NCI-H1417 (cell line): ENCODE results near the gene BBS12.

ENCODE experiments used
- DNase-seq, 3 experiments: peaks; one replicate each; lab custom pipeline; 2025; lab: John Stamatoyannopoulos, UW

Gene BBS12

DNA sequence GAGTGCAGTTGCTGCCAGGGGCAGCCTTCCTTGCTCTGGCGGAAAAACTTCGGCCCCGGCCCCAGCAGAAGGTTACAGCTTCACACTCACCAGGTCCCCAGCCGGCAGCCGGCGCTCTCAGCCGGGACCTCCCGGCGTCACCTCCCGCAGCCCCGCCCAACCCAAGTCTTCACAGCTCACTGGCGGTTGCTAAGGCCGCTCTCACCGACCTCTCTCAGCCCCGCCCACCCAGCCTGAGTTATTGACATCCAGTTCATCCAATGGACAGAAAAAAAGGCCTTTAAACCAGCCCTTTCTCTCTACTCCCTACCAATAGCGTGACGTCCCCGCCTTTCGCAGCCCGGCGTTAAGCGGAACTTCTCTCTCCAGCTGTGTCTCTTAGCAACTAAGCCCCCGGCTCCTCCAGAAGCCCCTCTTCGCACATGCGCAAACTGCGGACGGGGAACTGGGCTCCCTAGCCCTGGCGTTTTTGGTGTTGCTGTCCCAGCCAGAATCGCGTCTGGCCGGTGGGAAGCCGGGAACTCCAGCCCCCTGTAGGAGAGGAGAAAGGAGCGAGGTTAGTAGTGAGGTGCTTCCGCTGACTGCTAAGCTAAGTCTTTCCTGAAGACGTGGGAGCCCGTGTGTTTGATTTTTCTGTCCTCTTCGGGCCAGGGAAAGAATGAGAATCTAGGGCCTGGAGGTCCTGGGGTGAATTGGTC, at the start of gene BBS12:
TSS of gene BBS12 (plus strand) at position 376 of the 698 bp plus-strand sequence. CDS start 9,189 bp downstream, outside the sequence.
- DNase-seq: peak; percentile 96 to 100 (median 99)

DNA sequence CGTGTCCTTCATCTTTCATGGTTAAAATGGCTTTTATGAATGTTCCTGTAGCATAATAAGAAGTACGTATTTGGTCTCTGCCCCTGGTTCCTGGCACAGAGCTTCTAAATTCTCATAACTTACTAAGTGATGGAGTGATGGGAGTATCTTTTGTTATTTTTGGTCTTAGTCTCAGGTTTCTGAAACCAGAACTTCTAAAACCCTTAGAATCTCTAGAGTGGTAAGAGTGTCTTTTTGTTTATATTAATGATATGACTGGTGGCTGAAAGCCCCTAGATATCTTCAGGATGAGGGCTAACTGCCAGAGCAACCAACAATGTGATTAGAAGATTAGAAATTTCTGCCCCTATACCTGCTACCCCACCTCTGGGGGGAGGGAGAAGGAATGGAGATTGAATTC, 45.8 kb upstream of the BBS12 start:
- no peak for DNase-seq

DNA sequence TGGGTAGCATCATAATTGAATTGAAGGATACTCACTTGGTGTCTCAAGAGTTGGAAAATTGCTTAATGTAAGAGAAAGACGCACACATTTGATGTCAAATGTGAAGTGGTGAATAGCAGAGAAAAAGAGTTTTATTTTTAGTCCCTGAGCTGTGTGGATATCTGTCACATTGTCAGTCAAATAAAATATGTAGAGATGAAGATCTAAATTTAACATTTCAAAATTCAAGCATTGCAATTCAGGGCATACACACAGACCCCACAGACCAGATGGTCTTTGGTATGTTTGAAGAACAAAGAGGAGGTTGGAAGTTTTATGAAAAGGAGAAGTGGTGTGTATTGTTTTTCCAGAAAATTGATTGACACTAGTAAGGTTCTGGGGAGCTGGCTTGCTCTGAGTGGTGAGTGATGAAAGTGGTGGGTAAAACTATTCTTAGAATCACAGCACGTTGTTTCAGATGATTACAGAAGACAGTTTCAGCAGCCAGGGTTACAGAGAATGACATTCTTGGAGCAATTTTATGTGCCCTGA, 44.9 kb upstream of the BBS12 start:
- DNase-seq: no peak

DNA sequence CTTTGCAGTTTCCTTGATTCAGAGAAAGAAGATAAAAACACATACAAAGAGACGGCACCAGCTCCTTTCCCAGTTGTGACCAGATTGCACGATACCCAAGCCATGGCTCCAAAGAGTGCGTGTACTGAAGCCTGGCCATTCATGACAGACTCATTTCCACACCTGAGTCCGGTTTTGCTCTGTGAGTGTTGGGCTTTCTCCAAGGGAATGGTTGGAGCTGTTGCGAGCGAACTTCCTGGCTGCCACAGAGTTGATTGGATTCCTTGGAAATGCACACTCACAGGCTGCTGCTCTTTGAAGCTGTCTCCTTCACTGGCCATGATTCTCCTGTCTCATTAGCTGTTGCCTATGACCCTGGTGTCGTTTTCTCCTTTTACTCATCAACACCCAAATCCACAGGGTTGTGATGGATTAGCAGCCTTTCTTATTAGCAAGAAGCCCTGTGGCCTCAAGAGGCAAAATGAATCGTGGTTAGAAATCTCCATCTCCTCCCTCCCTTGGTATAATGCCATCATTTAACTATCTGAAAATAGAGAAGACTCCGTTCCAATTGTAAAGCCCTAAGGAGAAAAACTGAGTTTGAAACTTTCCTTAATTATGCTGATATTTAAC, 43.9 kb upstream of the BBS12 start:
- DNase-seq: no peak

- no peak for DNase-seq
These were observed 42.5 kb upstream of the BBS12 start for GRCh38 chr4:122689972-122690371.

GRCh38 chr4:122691988-122692387, 40.5 kb upstream of the BBS12 start:
- DNase-seq: no peak

DNA sequence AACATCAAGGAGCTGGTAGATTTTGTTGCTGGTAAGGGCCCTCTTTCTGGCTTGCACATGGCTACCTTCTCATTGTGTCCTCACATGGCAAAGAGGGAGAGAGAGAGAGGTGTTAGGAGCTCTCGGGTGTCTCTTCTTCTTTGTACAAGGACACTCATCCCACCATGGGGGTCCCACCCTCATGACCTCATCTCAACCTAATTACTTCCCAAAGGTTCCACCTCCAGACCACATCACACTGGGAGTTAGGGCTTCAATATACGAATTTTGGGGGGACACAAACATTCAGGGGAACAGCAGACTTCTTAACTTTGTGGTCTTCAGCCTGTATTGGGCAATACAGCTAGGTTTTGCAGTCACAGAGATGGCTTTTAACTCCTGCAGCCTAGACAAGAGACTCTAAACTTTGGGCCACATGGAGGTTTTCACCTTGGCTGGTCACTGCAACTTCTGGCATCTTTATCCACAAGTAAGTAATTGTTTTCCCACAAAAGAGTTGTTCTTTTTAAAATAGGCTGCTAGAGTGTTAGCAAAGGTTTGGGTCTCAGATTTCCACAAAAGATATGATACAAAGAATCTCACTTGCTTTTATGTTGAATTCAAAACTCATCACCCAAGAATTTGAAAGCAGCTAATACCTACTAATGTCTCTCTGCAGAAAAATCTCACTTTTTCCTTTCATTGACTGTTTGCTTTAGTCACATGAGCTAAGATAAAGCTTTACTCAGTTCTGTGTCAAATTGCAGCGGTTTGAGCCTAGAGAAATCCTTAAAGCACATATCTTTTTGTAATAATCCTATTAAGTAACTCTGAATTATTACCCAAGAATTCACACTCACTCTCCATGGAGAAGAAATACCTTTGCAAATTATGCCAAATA, 39.6 kb upstream of the BBS12 start:
- no peak for DNase-seq

DNA sequence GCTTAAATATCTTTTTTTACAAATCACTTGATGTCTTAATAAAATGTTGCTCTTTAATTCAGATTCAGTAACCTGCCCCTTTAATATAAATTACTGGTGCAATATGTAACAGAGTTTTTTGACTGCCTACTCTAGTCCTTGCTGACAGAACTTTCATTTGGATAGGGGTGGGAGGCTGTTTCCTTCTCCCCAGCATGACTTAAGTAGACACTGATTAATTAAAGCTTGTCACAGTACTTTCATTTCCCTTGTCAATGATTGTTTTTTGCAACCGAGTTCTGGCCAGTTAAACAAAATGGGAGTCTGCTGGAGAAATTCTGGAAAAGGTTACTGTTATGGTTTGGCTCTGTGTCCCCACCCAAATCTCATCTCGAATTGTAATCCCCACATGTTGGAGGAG, 37.3 kb upstream of the BBS12 start:
- DNase-seq: no peak

GRCh38 chr4:122700178-122700725, 32.3 kb upstream of the BBS12 start:
- no peak for DNase-seq

DNA sequence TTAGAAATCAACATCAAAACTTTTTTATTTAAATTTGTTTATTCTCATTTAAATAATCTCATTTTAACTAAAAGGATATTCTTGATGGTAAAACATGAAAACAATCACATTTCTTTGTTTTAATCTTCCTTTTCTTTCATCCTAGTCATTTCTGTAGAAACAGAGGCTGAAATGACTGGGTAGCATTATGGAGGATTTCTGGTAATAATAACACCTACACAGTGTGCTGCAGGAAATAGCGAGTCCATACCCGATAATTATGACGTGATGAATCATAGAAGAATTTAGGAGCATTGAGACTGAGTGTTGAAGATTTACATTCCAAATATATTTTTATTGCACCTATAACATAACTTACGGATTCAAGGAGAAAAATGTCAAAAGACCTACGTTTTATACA, 31.4 kb upstream of the BBS12 start:
- DNase-seq: no peak

GRCh38 chr4:122701965-122702364, 30.5 kb upstream of the BBS12 start:
- DNase-seq: no peak

DNA sequence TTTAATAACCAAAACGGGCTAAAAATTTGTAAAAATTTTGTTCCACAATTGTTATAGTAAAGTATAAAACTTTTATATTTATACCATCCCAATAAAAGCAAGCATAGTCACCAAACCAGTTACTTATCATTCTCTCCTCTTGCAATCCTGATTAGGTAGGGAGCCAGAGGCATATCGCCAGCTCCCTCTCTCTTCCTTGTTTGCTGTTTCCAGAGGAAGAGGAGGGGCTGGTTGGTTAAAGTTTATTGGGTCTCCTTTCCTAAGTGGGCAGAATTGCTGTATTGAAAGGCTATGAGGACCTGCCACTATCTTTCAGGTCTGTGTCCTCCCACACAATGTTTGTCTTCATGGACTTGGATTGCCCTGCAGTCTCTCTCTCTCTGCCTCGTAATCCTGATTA, 29.6 kb upstream of the BBS12 start:
- DNase-seq: no peak

DNA sequence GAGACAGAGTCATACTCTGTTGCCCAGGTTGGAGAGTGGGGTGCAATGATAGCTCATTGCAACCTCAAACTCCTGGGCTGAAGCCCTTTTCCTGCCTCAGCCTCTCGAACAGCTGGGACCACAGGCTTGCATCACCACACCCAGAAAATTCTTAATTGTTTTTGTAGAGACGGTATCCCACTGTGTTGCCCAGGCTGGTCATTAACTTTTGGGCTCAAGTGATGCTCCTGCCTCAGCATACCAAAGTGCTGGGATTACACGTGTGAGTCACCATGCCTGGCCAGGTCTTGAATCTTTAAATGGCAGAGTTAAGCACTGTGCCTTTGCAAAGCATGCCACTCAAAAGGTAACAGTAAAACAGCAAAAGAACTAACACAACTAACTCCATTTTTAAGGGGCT, 28.6 kb upstream of the BBS12 start:
- DNase-seq: peak in 1 of 3 experiments; percentile 5

- DNase-seq: no peak
These were observed 27.5 kb upstream of the BBS12 start for GRCh38 chr4:122705009-122705408.

GRCh38 chr4:122705547-122706117, 26.9 kb upstream of the BBS12 start:
- DNase-seq: no peak

DNA sequence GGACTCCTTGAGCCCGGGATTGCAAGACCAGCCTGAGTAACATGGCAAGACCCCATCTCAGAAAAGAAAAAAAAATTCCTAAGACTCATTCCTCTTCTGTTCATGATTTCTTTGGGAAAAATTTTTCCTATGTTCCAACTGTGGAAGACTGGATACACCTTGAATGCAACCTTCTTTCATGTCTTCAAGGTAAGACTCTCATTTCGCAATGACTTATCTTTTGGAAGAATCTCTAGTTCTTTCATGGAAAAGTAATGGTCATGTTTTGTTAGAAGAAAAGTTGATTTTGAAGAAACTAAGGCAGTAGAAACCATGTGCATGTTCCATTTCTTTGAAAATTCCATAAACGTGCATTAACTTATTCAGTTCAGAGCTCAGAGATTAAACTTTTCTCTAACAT, 26.0 kb upstream of the BBS12 start:
- DNase-seq: no peak

DNA sequence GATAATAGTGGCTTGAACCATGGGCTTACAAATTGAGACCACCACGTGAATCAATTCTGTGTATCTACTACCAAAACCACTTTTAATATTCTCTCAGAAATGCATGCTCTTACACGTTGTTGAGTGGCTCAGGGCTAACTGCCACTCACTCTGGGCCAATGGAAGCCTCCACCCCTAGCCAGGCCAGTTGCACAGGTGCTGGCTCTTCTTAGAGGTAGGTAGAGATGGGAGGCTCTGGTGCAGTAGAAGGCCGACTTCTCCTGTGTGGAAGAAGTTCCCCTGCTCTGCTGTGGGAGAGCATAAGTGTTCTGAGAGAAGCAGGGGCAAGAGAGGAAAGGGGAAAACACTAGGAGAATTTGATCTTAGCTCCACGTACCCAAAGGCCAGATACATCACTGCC, 25.0 kb upstream of the BBS12 start:
- DNase-seq: no peak

DNA sequence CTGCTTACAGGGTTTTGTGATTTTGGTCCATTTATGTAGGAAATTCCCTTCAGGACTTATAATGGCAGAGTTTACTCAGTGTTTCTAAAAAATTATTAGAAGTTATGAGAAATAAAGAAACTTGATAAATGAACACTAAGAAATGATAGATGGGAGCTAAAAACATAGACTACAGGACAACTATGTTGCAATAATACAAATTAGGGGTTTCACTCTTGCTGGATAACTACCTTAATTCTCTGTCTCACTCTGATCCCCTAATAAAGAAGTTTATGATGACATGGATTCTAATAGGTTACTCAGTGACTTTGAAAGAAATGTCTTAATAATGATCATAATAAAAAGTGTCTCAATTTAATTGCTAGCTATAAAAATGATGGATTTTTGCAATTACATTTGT, 23.3 kb upstream of the BBS12 start:
- DNase-seq: peak in 1 of 3 experiments; percentile 4

DNA sequence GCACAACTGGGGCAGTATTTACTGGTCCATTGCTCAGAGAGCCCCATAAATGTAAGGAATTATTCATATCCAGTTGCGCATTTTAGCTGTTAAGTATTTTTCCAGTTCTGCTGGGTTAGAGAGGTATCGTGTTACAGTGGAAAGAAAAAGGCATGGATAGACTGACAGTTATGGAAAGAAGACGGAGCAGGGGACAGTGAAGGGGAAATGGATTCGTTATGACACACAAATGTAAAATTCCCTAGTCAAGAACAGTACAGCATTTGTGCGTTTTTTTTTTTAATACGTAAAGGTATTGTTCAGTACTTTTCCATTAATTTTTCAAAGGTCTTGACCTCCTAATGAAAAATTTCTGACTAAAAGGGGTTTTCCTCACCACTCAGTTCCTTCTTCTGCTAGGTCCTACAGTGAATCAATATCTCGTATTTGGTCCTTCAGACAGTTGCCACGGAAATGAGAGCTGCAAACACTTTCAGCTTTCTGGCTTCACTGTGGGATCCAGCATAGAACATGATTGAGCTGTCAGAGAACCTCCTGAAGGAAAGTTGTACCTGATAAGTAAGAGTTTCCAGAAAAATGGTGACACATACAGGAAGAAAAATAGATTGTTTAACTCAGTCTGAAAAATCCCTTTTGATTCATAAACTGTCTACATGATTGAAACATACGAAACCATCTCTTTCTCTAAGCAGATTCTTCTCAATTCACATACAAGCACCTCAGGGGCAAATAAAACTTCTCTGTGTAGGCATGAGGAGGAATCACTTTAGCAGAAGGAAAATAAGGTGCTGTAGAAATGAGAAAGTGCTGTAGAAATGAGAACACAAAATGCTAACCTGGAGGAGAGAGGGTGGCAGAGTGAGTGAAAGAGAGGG, 21.8 kb upstream of the BBS12 start:
- no peak for DNase-seq

GRCh38 chr4:122711919-122712318, 20.6 kb upstream of the BBS12 start:
- no peak for DNase-seq

- DNase-seq: no peak
These were observed 19.7 kb upstream of the BBS12 start for GRCh38 chr4:122712782-122713181.
